B cell (primary cell): ENCODE data around the gene IGF2BP3.

Source experiments
- EZH2 ChIP-seq: IDR thresholded peaks from 2 replicates; pipeline ENCODE4 v1.6.1; 2012; ENCODE audit warnings: borderline replicate concordance, low read depth, mild to moderate bottlenecking, moderate library complexity, low read length; ENCODE audit not compliant: insufficient read depth, poor library complexity, severe bottlenecking
- TF ChIP-seq, protein P1 (sequence below): fragments of 200-600 bp; IDR thresholded peaks from one replicate; pipeline ENCODE4 v1.8.0; 2022; ENCODE audit warnings: antibody characterized with exemption, mild to moderate bottlenecking

- TF ChIP-seq, protein P1, sequence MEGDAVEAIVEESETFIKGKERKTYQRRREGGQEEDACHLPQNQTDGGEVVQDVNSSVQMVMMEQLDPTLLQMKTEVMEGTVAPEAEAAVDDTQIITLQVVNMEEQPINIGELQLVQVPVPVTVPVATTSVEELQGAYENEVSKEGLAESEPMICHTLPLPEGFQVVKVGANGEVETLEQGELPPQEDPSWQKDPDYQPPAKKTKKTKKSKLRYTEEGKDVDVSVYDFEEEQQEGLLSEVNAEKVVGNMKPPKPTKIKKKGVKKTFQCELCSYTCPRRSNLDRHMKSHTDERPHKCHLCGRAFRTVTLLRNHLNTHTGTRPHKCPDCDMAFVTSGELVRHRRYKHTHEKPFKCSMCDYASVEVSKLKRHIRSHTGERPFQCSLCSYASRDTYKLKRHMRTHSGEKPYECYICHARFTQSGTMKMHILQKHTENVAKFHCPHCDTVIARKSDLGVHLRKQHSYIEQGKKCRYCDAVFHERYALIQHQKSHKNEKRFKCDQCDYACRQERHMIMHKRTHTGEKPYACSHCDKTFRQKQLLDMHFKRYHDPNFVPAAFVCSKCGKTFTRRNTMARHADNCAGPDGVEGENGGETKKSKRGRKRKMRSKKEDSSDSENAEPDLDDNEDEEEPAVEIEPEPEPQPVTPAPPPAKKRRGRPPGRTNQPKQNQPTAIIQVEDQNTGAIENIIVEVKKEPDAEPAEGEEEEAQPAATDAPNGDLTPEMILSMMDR, result no peak
- TF ChIP-seq EZH2, result no peak
Observed at GRCh38 chr7:23343806-23344475, 126.3 kb downstream of the IGF2BP3 start.
